RWPE1 (cell line): ENCODE data around the gene BACH2.

Experiments
- CTCF ChIA-PET: fragments of 350-600 bp; sonication (Branson Sonifier 250); formaldehyde crosslinking; extraction: SDS; loops from one replicate; lab custom pipeline; 2021; lab: Yijun Ruan, JAX
- POLR2A ChIA-PET: fragments of 400-600 bp; formaldehyde crosslinking; extraction: SDS; loops from one replicate; lab custom pipeline; 2020; ENCODE audit warnings: antibody characterized with exemption; ENCODE audit not compliant: low non-redundant PET; lab: Yijun Ruan, JAX
- DNase-seq: peaks from one replicate; pipeline ENCODE4 v3.0.0; 2012; ENCODE audit warnings: low spot score
- H3K27ac ChIP-seq: fragments of 450-650 bp; 2 replicates; pipeline ENCODE4 v1.5.1; 2017
- TF ChIP-seq, protein P1 (sequence below): fragments of 450-650 bp; conservative IDR thresholded peaks from 2 replicates; pipeline ENCODE4 v1.5.1; 2017; ENCODE audit warnings: low read depth, mild to moderate bottlenecking

BACH2 gene

DNA sequence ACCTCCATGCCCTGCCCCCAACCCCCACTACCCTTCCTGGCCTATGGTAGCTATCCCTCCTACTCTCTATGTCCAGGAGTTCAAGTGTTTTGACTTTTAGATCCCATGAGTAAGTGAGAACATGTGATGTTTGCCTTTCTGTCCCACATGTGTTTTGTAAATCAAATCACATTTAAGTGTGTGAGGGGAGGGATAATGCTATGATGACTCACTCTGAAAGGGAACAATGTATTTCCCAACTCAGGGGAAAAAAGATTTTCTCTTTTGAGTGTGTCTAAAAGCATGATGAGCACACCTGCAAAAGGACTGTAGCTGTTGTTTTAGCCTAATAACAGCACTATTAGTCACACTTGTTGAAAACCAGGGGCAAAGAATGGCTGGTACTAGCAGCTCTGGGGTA lies 208.6 kb downstream of the BACH2 start:
- H3K27ac ChIP-seq, result no peak overlapping the region
- CTCF ChIA-PET, result interaction anchor here (0.6 kb wide), 1 partner anchor 199 kb away, joined by 4 read pairs; no protein-coding TSS in a partner anchor

DNA sequence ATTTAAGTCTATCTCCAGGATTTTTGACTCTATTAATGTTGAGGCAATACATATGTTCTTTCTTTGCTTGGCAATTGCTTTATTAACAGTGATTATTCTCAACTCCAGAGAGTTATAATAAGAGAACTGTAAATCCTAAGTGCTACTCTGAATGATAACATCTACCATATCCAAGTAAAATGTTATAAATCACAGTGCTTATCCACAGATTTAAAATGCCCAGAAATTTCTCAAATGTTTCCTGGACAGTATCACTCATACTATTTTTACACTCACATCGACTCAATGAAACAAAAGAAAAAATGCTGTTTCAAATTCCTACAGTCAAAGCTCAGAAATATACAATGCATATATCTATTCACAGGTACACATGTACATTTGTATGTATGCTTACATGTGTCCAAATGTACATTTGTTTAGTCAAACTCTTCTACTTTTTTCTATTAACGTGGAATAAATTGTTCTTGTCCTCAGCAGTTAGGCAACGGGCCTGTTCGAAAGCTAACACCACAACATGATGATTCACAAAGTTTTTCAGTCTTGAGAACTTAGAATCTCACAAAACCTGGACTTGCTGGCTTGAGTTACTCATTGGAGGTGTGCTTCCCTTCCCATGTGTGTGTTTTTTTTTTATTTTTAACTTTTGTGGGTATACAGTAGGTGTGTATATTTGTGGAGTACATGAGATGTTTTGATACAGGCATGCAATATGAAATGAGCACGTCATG lies 209.4 kb downstream of the BACH2 start:
- H3K27ac ChIP-seq, result no peak overlapping the region
- ChIA-PET CTCF (interaction anchor here (0.7 kb wide), 3 partner anchors 11 to 1987 kb away, joined by 3 to 8 read pairs (median 3); no protein-coding TSS in a partner anchor), POLR2A (no interaction called here)
- TF ChIP-seq, protein P1, sequence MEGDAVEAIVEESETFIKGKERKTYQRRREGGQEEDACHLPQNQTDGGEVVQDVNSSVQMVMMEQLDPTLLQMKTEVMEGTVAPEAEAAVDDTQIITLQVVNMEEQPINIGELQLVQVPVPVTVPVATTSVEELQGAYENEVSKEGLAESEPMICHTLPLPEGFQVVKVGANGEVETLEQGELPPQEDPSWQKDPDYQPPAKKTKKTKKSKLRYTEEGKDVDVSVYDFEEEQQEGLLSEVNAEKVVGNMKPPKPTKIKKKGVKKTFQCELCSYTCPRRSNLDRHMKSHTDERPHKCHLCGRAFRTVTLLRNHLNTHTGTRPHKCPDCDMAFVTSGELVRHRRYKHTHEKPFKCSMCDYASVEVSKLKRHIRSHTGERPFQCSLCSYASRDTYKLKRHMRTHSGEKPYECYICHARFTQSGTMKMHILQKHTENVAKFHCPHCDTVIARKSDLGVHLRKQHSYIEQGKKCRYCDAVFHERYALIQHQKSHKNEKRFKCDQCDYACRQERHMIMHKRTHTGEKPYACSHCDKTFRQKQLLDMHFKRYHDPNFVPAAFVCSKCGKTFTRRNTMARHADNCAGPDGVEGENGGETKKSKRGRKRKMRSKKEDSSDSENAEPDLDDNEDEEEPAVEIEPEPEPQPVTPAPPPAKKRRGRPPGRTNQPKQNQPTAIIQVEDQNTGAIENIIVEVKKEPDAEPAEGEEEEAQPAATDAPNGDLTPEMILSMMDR, result no peak
- DNase-seq, result peak; percentile 55

More for the DNA sequence above, 208.6 kb downstream of the BACH2 start:
- POLR2A ChIA-PET, result interaction anchor here (0.5 kb wide), 1 partner anchor 12 kb away, joined by 3 read pairs; no protein-coding TSS in a partner anchor
- DNase-seq, result peak; percentile 91
- TF ChIP-seq, protein P1, result no peak

DNA sequence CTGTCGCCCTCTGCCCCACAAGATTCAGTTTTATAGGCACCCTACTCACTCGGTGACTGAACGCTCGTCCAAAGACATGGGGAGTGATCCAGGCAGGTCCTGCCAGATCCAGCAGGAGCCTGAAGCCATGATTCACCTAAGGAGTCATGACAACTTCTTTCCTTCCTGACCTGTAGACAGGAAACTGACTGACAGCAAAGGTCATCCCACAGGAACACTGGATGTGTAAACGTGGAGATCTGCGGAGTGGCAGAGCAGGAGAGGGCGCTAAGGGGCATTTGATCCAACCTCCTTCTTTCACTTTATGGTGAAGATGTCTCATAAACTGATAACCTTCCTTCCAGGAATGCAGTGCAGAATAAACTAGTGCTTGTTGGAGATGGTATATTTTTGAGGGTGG lies 210.1 kb downstream of the BACH2 start:
- CTCF ChIA-PET, result no interaction called here
- POLR2A ChIA-PET, result no interaction called here
- peak; percentile 82 for DNase-seq
- TF ChIP-seq, protein P1, result no peak
- peak overlapping the region; percentile 80 for H3K27ac ChIP-seq

DNA sequence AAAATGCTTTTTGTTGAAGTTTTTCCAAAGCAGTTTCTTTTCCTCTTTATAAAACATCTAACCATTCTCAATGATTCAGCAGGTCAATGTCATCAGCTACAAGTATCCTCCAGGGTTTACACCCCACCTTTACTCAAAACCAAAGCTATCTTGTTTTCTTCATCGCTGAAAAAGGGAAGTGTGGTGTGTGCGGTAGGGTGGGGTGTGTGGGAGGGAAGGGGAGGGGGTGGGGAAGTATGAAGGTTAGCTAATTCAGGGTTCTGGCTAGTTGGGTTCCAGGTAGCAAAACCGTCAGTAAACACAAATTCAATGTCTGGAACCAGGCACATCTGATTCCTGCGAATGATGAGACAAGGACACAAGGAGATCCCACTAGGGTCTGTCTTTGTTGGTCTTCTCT lies 212.8 kb downstream of the BACH2 start:
- TF ChIP-seq, protein P1, result no peak
- no peak overlapping the region for H3K27ac ChIP-seq
- POLR2A ChIA-PET, result interaction anchor here (0.6 kb wide), 1 partner anchor 203 kb away, joined by 5 read pairs; no protein-coding TSS in a partner anchor
- no peak for DNase-seq
- CTCF ChIA-PET, result interaction anchor here (0.6 kb wide), 1 partner anchor 714 kb away, joined by 10 read pairs; no protein-coding TSS in a partner anchor

DNA sequence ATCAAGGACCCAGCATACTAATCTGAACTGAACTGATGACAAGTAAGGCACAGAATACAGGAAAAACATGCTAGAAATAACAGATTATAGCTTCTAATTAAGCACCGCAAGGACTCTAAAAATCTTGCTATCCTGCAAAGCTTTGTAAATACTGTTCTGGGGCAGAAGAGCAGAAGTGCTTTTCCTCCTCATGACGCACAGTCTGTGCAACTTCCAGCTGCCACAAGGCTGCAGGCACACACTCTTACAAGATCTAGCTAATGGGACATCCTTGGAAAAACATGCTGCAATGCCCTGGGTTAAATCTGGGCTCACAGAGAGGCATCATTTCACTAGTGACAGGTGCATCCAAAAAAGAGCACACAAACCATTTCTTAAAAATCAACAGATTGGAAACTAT lies 213.8 kb downstream of the BACH2 start:
- CTCF ChIA-PET, result no interaction called here
- no peak overlapping the region for H3K27ac ChIP-seq
- TF ChIP-seq, protein P1, result no peak
- DNase-seq, result no peak
- POLR2A ChIA-PET, result no interaction called here

DNA sequence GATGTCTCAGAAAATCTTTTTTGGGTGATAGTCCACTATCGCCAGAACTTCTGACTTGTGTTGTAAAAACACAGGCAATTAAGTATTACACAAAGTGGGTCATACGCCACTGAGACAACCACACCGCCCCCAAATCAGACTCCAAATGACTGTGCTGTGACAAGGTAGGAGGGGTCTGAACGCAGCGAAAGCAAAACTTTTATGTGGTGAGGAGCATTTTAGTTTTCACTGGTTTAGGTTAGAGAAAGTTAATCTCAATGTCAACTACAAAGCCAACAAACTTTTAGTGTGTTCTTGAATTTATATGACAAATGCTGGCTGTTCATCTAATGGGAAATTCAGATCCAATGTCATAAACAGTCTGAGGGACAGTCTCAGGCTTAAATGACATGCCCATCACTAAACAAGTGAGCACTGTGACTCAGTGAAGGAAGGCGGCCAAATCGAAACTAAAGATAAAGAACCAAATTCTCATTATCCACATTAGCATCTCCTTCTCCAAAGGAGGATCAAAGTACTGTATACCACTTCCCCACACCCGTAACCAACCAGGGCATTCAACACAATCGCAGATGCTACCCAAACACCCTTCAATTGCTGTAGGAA lies 215.7 kb downstream of the BACH2 start:
- no peak overlapping the region for H3K27ac ChIP-seq
- DNase-seq, result no peak
- CTCF ChIA-PET, result no interaction called here
- TF ChIP-seq, protein P1, result no peak
- POLR2A ChIA-PET, result no interaction called here
